ENCODE measurements around the gene HOXD8.

The HOXD8 gene

GRCh38 chr2:176101216-176101830, 28.2 kb upstream of the HOXD8 start:
- DNase-seq (ENCODE audit: insufficient read length, low spot score): no peak
- FAIRE-seq: no peak
- TF ChIP-seq CTCF (IDR thresholded peaks at IDR 0.05; ENCODE audit: insufficient read depth, missing control alignments): no peak

GRCh38 chr2:176101842-176102241, 27.7 kb upstream of the HOXD8 start:
- no peak for TF ChIP-seq CTCF (IDR thresholded peaks at IDR 0.05; ENCODE audit: insufficient read depth, missing control alignments)
- no peak for FAIRE-seq
- DNase-seq (ENCODE audit: insufficient read length, low spot score): no peak

GRCh38 chr2:176102309-176102866, 27.1 kb upstream of the HOXD8 start:
- FAIRE-seq: no peak
- DNase-seq (ENCODE audit: insufficient read length, low spot score): no peak
- TF ChIP-seq CTCF (IDR thresholded peaks at IDR 0.05; ENCODE audit: insufficient read depth, missing control alignments): no peak

GRCh38 chr2:176103194-176103593, 26.3 kb upstream of the HOXD8 start:
- DNase-seq (ENCODE audit: insufficient read length, low spot score) (no peak), FAIRE-seq (no peak)
- no peak for TF ChIP-seq CTCF (IDR thresholded peaks at IDR 0.05; ENCODE audit: insufficient read depth, missing control alignments)

- DNase-seq (ENCODE audit: insufficient read length, low spot score): no peak
- FAIRE-seq: no peak
- TF ChIP-seq CTCF (IDR thresholded peaks at IDR 0.05; ENCODE audit: insufficient read depth, missing control alignments): no peak
Measured at GRCh38 chr2:176103742-176104315, 25.7 kb upstream of the HOXD8 start.

GRCh38 chr2:176104316-176105077, 25.0 kb upstream of the HOXD8 start:
- no peak for FAIRE-seq
- TF ChIP-seq CTCF (IDR thresholded peaks at IDR 0.05; ENCODE audit: insufficient read depth, missing control alignments): no peak
- DNase-seq (ENCODE audit: insufficient read length, low spot score): no peak

Data from D721Med (cell line).